HG03521 (cell line): Measurements from ENCODE around the gene LRFN2.

Source experiments
- ATAC-seq: cut with Tn5 transposase; IDR thresholded peaks from one replicate; pipeline ENCODE4 v1.9.1; 2021; ENCODE audit warnings: mild to moderate bottlenecking, moderate library complexity; ENCODE audit not compliant: unreplicated experiment

LRFN2 gene

GRCh38 chr6:40480678-40481077, 106.5 kb downstream of the LRFN2 start:
- ATAC-seq: no peak

GRCh38 chr6:40479706-40480105, 107.5 kb downstream of the LRFN2 start:
- ATAC-seq: no peak

DNA sequence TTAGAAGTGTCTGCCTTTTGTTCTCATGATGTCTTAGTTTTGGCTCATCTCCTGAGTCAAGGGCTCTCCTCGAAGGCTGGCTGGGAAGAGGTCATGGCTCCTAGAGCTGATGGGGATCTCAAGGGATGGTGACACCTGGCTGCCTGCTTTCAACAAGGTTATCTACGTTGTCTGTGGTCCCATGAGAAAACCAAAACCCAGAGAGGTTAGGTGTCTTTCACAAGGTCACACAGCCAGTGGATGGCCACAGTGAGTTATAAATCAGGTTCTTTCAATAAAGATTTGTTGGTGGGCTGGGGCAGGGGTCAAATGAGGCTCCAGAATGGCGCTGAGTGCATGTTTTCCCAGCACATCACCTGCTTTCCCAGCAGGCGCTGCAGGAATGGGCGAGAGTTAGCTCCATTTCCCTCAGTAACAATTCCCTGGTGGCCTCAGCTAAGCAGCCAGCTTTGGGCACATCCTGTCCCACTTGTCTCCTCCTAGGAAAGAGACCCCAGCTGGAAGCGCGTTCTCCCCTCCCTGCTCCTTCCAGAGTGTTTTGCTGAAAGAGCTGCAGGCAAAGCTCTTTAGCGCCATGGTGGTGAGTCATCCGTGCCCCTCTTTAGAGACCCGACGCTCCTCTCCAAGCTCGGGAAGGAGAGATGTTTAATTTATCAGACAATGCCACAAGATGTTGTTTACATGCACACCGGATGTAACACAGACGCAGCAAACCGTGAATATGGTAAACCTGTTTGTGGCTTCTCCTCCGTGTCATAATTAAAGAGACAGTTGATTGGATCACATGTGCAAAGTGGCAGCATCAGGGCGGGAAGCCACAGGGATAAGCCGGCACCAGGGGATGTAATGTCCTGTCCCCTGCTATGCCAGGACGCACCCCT, 109.7 kb downstream of the LRFN2 start:
- no peak for ATAC-seq

- ATAC-seq: no peak
These were observed 110.5 kb downstream of the LRFN2 start for GRCh38 chr6:40476673-40477072.

GRCh38 chr6:40474937-40475336, 112.2 kb downstream of the LRFN2 start:
- ATAC-seq: no peak

- ATAC-seq: no peak
These were observed 114.1 kb downstream of the LRFN2 start for GRCh38 chr6:40473026-40473425.

DNA sequence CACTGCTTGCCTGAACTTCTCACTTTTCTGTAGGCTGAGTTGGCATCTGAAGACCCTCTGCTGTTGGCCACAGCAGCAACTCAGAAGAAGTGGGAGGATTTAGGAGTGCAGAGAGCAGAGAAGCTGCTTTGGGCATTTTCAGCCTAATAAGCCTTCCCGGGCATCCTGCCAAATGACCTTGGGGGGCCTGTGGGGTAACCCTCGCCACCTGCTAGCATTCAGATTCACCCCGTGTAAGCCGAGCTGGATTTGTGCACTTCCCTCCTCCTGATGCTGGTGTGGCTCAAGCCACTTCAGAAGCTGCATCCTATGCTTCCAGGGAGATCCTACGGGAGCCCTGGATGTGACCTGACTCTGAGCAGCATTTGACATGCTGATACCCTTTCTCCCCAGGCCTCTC, 114.8 kb downstream of the LRFN2 start:
- no peak for ATAC-seq

DNA sequence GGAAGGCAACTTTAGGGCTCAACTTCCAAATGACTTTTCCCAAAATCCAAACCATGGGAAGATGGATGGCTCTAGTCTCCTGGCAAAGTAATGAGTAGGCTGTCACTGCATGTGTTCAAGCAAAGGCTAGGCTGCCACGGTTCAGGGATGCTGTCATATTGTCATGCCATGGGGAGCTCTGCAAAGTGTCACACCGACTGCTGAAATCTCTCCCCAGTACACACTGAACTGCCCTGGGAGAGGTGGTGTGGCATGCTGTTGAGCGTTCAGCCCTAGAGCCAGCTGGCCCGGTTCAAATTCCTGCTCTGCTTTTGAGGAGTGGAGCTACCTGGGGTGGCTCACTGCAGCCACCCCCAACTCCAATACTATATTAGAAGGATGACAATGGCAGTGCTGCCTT, 115.9 kb downstream of the LRFN2 start:
- no peak for ATAC-seq

DNA sequence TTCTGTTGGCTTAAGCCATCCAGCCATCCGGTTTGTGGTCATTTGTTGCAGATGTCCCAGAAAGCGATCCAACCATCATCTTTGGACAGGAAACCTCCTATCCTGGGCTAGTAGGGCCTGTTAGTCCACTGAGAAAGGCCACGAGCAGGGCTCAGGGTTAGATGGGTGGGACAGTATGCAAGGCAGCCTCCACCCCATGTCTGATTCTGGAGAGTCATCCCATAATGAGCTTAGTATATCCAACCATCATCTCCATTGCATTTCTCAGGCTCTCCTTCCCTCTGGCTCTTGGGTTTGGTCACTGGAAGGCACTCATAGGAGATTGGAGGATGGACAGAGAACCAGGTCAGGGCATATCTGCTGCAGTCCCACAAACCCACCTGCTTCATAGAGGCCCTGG, 117.8 kb downstream of the LRFN2 start:
- ATAC-seq: no peak

- no peak for ATAC-seq
These were observed 120.1 kb downstream of the LRFN2 start for GRCh38 chr6:40466986-40467539.

GRCh38 chr6:40461643-40462042, 125.5 kb downstream of the LRFN2 start:
- no peak for ATAC-seq

DNA sequence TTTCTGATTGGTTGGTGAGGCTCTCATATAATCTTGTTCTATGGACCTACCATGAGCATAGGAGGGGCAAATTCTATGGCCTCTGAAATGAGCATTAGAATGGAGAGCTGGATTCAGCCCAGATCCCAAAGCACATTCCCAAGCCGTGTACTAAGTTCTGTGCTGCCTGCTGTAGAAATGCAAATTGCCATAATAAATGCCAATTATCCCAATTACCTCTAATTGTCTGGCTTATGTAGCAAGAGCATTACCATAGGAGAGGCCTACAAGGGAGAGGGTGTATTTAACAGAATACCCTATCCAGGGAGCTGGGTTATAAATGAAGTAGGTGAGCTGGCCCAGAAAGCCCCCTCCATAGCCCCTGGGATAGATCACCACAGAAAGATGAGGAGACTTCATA, 126.8 kb downstream of the LRFN2 start:
- no peak for ATAC-seq

DNA sequence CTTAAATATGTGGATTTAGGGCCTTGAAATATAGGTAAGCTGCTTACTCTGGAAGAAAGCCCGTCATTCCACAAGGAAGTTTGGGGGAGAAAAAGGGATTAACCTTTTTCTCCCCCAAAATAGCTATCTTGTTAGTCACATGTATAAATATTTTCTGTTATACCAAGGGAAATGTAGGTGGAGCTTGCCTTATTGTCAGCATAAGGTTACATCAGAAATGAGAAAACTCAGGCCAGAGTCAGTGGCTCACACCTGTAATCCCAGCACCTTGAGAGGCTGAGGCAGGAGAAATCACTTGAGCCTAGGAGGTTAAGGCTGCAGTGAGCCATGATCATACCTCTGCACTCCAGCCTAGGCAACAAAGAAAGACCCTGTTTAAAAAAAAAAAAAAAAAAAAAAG, 129.9 kb downstream of the LRFN2 start:
- no peak for ATAC-seq

DNA sequence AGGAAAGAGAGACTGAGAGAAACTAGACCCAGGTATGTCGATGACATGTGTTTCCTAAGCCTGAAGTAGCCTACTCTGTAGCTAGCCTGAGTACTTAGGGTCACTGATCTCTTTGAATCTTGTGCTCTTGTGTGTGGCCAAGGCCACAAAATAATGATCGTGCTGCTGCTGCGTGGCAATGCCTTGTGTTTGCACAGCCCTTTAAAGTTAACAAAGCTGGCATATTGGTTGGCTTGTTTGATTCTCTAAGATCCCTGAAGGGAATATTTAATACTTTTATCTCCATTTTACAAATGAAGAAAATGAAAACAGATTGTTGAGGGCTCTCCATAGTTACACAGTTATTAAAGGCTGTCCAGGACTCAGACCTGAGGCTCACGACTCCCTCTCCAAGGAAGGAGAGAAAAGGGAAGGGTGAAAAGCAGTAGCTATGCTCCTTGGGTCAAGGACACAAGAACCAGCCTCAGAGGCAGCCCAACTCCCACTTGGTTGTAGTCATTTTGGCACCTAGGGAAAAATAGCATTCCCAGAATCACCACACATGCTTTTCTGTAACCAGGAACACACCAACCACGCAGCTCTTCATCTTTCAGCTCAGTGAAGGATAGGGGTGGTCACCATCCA, 130.7 kb downstream of the LRFN2 start:
- no peak for ATAC-seq

GRCh38 chr6:40455686-40456389, 131.3 kb downstream of the LRFN2 start:
- ATAC-seq: no peak

DNA sequence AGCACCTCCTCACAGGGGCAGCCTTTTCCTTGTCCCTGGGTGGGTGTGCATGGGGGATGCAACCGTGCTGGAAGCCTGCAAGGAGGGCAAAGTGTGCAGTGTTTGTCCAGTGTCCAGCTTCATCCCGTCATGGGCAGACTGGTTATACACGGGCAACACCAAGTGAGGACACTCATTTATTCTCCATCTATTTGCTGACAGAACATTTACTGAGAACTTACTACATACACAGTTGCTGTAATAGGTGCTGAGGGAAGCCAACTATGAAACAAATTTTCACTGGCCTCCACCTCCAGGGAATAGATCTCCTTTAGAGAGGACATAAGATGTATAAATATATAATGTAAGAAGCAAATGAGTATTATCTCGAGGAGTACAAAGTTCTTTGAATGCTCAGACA, 136.7 kb downstream of the LRFN2 start:
- ATAC-seq: no peak

GRCh38 chr6:40444811-40445210, 142.4 kb downstream of the LRFN2 start:
- no peak for ATAC-seq

DNA sequence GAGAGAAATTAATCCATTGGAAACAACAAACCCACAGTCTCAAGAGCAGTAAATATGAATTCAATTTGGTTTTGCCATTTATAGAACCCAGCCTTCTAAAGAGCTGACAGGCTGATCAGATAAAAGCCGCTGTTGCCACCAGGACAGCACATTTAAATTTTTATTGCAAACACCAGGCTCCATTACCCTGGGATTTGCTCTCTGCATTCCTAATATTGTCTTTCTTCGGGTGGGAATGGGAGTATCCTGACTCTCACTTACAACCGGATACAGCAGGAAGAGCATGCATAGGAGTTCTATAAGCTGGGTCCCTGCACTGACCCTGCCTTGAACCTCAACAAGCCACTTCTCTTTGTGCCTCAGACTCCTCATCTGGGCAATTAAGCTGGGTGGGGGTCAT, 142.9 kb downstream of the LRFN2 start:
- no peak for ATAC-seq

DNA sequence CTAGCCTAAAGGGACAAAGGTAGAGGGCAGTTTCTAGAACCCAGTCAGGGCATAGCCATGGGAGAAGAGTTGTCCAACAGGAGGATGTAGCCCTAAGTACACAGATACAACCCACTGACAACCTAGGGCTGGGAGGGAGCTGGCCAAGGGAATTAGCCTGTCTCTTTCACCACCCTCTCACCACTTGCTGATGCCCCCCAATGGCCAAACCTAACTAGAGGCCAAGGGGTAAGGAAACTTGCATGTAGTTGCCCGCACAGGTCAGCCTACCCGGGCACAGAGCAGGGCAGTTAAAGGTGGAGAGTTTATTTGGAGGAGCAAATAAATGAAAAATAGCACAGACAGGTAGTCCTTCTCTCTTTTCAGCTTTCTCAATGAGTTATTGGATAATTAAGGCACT, 143.3 kb downstream of the LRFN2 start:
- no peak for ATAC-seq

DNA sequence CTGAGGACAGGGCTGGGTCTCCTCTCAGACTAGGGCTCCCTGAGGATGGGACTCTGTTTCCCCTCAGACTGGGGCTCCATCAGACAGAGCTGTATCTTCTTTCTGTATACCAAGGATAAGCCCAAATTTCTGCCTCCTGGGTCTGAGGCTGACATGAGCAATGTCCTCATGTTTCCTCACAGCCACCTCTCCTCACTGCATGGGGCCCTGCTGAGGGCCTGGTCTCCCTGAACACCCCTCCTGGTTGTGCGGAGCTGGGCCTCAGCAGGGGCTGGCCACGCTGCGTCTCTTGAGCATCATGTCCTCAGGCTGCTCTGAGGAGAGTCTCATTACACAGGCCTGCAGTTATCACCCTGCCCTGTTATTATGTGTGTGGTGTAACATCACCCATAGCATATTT, 144.6 kb downstream of the LRFN2 start:
- no peak for ATAC-seq

- ATAC-seq: no peak
These were observed 146.0 kb downstream of the LRFN2 start for GRCh38 chr6:40441150-40441549.

DNA sequence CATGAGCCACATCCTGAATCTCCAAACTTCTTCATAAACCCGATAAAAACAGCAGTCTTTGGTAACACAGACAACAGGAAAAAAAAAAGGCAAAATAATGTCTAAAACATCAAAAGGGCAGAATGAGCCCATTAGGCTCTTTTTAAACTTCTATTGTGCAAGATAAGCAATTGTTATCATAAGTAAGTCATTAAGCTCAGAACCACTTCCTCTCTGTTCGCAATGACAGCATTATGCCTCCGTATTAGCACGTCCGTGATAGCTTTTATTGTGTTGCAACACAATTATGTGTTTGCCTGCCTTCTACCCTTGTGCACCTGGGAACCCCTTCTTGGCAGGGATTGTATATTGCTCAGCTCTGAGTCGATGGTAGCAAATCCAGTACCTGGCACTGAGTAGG, 147.1 kb downstream of the LRFN2 start:
- ATAC-seq: no peak
